ENCODE measurements around the gene PCDHGA5. TPM values are rescaled to one million over a fixed set of nuclear protein-coding genes. Genes with fewer than 3 reads are reported as not detected.

PCDHGA5 gene
- total RNA-seq, 4 donors from 2014 or later: 2.7 to 5.8 (median 3.3) TPM

DNA sequence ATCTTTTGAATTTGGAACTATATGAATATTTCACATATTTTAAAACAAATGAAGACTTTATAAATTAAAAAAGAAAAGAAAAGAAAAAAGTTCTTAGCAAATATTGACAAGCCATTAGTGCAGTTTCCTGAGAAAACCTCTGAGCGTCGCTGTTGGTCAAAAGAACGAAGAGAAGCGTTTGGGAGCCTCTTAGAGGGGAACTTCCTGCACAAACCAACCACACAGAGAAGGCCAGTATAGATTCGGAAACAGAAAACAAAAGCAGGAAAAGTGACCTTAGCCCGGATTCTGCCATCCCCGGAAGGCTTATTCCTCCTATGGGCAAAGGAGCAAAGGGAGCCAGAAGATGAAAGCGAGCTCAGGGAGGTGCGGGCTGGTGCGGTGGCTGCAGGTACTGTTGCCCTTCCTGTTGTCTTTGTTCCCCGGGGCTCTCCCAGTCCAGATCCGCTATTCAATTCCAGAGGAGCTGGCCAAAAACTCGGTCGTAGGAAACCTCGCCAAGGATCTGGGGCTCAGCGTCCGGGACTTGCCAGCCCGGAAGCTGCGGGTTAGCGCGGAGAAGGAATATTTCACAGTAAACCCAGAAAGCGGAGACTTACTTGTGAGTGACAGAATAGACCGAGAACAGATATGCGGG lies 4.1 kb upstream of the PCDHGA5 start, which contains the start of gene PCDHGB2:
PCDHGB2 (plus strand) TSS at position 205 of the 637 bp plus-strand sequence; CDS start at position 347, 142 bp downstream.
- TF ChIP-seq, protein P1, sequence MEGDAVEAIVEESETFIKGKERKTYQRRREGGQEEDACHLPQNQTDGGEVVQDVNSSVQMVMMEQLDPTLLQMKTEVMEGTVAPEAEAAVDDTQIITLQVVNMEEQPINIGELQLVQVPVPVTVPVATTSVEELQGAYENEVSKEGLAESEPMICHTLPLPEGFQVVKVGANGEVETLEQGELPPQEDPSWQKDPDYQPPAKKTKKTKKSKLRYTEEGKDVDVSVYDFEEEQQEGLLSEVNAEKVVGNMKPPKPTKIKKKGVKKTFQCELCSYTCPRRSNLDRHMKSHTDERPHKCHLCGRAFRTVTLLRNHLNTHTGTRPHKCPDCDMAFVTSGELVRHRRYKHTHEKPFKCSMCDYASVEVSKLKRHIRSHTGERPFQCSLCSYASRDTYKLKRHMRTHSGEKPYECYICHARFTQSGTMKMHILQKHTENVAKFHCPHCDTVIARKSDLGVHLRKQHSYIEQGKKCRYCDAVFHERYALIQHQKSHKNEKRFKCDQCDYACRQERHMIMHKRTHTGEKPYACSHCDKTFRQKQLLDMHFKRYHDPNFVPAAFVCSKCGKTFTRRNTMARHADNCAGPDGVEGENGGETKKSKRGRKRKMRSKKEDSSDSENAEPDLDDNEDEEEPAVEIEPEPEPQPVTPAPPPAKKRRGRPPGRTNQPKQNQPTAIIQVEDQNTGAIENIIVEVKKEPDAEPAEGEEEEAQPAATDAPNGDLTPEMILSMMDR (IDR thresholded peaks at IDR 0.05; ENCODE audit: low read depth): no peak

DNA sequence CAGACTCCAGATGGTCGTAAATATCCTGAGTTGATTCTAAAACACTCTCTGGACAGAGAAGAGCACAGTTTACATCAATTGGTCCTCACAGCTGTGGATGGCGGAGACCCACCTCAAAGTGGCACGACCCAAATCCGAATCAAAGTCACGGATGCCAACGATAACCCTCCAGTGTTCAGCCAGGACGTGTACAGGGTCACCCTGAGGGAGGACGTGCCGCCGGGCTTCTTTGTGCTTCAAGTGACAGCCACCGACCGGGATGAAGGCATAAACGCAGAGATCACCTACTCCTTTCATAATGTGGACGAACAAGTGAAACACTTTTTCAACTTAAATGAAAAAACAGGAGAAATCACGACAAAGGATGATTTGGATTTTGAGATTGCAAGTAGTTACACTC lies 3.3 kb upstream of the PCDHGA5 start:
- TF ChIP-seq, protein P1 (IDR thresholded peaks at IDR 0.05; ENCODE audit: low read depth): no peak

DNA sequence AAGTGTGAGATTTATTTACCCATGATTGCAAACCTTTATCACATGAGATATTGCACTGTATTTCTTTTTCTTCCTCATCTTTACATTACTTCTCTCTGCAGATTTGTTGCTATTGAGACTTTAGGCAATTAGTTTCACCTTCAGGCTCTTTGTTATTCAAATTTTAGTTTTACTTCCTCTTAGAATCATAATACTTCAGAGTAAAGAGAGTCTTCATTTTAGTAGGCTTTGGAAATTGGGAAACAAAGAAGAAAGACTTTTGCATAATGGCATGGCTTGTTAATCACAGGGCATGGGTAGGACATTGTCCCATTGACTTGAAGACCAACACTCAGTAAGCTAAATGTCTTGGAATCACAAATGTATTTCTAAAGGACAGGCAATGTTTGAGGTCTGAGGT lies 1.2 kb upstream of the PCDHGA5 start:
- TF ChIP-seq, protein P1 (IDR thresholded peaks at IDR 0.05; ENCODE audit: low read depth): no peak

DNA sequence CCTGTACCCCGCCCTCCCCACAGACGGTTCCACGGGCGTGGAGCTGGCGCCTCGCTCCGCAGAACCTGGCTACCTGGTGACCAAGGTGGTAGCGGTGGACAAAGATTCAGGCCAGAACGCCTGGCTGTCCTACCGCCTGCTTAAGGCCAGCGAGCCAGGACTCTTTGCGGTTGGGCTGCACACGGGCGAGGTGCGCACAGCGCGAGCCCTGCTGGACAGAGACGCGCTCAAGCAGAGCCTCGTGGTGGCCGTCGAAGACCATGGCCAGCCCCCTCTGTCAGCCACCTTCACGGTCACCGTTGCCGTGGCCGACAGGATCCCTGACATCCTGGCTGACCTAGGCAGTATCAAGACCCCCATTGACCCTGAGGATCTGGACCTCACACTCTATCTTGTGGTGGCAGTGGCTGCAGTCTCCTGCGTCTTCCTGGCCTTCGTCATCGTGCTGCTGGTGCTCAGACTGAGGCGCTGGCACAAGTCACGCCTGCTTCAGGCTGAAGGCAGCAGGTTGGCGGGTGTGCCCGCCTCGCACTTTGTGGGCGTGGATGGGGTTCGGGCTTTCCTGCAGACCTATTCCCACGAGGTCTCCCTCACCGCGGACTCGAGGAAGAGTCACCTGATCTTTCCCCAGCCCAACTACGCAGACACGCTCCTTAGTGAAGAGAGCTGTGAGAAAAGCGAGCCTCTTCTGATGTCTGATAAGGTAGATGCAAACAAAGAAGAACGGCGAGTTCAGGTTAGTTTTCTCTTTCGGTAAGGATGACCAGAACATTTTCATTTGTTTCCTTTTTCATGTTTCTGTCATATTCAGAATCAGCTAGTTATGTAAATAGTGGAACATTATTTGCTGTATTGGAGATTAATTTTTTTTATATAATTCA lies 2.3 kb downstream of the PCDHGA5 start:
- TF ChIP-seq, protein P1 (IDR thresholded peaks at IDR 0.05; ENCODE audit: low read depth): no peak

DNA sequence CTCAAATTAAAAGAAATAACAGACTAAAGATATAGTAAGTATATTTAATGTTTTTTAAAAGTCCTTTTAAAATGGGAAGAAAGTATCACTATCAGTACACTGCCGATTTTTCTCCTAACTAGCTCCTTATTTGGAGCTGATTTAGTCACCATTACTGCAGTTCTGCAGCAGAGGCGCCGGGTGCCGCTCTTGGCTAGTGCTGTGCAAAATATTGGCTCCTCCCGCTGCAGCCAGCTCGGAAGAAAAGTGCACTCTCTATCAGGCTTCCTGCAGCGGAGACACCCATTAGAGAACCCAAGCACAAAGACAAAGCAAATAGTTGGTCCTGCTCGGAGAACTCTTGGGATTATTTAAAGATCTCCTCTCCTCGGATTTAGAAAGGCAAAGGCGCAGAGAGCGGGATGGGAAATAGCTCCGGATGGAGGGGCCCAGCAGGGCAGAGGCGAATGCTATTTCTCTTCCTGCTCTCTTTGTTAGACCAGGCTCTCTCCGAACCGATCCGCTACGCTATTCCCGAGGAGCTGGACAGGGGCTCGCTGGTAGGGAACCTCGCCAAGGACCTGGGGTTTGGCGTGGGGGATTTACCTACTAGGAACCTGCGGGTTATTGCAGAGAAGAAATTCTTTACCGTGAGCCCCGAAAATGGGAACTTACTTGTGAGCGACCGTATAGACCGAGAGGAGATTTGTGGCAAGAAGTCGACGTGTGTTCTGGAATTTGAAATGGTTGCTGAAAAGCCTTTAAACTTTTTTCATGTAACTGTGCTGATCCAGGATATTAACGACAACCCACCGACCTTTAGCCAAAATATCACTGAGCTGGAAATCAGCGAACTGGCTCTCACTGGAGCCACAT lies 6.3 kb downstream of the PCDHGA5 start, which contains the start of gene PCDHGB3:
PCDHGB3 (plus strand) TSS at position 249 of the 855 bp plus-strand sequence; CDS start at position 402, 153 bp downstream.
- TF ChIP-seq, protein P1 (IDR thresholded peaks at IDR 0.05; ENCODE audit: low read depth): no peak

DNA sequence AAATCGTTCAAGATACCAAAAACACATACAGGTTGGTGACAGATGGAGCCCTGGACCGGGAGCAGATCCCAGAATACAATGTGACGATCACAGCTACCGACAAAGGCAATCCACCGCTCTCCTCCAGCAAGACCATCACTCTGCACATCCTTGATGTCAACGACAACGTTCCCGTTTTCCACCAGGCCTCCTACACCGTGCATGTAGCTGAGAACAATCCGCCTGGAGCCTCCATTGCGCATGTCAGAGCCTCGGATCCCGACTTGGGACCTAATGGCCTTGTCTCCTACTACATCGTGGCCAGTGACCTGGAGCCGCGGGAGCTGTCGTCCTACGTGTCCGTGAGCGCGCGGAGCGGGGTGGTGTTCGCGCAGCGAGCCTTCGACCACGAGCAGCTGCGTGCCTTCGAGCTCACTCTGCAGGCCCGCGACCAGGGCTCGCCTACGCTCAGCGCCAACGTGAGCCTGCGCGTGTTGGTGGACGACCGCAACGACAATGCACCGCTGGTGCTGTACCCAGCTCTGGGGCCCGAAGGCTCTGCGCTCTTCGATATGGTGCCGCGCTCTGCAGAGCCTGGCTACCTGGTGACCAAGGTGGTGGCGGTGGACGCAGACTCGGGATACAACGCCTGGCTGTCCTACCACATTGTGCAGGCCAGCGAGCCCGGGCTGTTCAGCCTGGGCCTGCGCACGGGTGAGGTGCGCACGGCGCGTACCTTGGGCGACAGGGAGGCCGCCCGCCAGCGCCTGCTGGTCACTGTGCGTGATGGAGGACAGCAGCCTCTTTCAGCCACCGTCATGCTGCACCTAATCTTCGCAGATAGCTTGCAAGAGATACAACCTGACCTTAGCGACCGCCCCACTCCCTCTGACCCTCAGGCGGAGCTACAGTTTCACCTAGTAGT lies 7.9 kb downstream of the PCDHGA5 start:
- TF ChIP-seq, protein P1 (IDR thresholded peaks at IDR 0.05; ENCODE audit: low read depth): no peak
